HG02852 (cell line): ENCODE results near the gene NRL.

Experiments
- ATAC-seq: cut with Tn5 transposase; IDR thresholded peaks from one replicate; pipeline ENCODE4 v1.9.1; 2021; ENCODE audit warnings: mild to moderate bottlenecking, moderate library complexity; ENCODE audit not compliant: unreplicated experiment

NRL gene

GRCh38 chr14:24114532-24115421 lies at the start of gene NRL, which contains the start of gene DCAF11:
Gene NRL, minus strand, starts transcription at chr14:24114949. Its CDS starts 32,101 bp downstream, at chr14:24082848.
Gene DCAF11, plus strand, starts transcription at chr14:24114777. Its CDS starts 818 bp downstream, at chr14:24115595.
- peak; percentile 84 for ATAC-seq

GRCh38 chr14:24162093-24162492 lies 47.3 kb upstream of the NRL start:
- ATAC-seq: no peak

GRCh38 chr14:24160850-24161804 lies 46.4 kb upstream of the NRL start, which contains the start of gene IRF9:
Gene IRF9, plus strand, starts transcription at chr14:24161265. Its CDS starts 880 bp downstream, at chr14:24162145.
- ATAC-seq: peak; percentile 79

GRCh38 chr14:24160499-24160849 lies 45.7 kb upstream of the NRL start:
- ATAC-seq: no peak

- ATAC-seq: no peak
Measured at GRCh38 chr14:24159777-24160498, 45.2 kb upstream of the NRL start.

- ATAC-seq: no peak
Measured at GRCh38 chr14:24157331-24157730, 42.6 kb upstream of the NRL start.

- ATAC-seq: no peak
Measured at GRCh38 chr14:24156840-24157239, 42.1 kb upstream of the NRL start.

DNA sequence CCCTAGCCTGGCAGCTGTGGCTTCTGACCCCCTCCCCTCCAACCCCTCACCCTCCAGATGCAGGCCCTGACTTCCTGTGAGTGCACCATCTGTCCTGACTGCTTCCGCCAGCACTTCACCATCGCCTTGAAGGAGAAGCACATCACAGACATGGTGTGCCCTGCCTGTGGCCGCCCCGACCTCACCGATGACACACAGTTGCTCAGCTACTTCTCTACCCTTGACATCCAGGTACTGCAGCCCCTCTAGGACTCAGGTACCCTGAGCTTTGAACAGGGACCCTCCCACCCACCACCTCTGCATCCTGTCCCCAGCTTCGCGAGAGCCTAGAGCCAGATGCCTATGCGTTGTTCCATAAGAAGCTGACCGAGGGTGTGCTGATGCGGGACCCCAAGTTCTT lies 40.4 kb upstream of the NRL start:
- no peak for ATAC-seq

GRCh38 chr14:24151404-24152080 lies 36.8 kb upstream of the NRL start:
- ATAC-seq: no peak

DNA sequence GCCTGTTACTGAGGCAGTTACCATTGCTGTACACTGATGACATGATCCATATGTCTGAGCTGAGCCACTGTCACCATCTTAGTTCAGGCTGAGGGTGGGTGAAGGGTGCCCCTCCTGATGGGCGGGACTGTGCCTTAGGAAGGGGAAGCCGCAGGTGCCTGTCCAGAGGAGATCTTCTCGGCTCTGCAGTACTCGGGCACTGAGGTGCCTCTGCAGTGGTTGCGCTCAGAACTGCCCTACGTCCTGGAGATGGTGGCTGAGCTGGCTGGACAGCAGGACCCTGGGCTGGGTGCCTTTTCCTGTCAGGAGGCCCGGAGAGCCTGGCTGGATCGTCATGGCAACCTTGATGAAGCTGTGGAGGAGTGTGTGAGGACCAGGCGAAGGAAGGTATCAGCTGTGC lies 36.2 kb upstream of the NRL start:
- ATAC-seq: no peak

DNA sequence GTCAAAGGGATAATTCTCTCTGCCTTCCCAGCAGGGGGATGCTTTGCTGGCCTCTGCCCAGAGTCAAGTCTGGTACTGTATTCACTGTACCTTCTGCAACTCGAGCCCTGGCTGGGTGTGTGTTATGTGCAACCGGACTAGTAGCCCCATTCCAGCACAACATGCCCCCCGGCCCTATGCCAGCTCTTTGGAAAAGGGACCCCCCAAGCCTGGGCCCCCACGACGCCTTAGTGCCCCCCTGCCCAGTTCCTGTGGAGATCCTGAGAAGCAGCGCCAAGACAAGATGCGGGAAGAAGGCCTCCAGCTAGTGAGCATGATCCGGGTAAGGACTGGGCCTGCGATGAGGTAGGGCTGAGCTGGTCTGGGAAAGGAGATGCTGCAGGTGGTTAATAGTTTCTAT lies 35.8 kb upstream of the NRL start:
- no peak for ATAC-seq

DNA sequence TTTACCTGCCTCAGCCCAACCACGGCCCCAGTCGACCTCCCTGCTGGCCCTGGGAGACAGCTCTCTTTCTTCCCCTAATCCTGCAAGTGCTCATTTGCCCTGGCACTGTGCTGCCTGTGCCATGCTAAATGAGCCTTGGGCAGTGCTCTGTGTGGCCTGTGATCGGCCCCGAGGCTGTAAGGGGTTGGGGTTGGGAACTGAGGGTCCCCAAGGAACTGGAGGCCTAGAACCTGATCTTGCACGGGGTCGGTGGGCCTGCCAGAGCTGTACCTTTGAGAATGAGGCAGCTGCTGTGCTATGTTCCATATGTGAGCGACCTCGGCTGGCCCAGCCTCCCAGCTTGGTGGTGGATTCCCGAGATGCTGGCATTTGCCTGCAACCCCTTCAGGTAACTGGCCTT lies 35.3 kb upstream of the NRL start:
- ATAC-seq: no peak

GRCh38 chr14:24149302-24149969 lies 34.7 kb upstream of the NRL start:
- no peak for ATAC-seq

DNA sequence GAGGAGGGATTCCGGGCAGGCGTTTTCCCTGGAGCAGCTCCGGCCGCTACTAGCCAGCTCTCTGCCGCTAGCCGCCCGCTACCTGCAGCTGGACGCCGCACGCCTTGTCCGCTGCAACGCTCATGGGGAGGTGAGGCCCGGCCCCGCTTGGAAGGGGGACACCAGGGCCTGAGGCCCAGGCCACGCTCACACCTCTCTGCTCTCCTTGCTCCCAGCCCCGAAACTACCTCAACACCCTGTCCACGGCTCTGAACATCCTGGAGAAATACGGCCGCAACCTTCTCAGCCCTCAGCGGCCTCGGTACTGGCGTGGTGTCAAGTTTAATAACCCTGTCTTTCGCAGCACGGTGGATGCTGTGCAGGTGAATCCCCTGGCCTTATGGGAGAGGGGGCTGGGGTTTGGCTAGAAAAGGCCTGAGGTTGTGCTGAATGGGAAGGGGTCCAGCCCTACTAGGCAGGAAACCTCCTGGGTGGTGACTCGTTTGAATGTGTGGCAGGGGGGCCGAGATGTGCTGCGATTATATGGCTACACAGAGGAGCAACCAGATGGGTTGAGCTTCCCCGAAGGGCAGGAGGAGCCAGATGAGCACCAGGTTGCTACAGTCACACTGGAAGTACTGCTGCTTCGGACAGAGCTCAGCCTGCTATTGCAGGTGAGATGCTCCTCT lies 33.1 kb upstream of the NRL start:
- ATAC-seq: no peak

DNA sequence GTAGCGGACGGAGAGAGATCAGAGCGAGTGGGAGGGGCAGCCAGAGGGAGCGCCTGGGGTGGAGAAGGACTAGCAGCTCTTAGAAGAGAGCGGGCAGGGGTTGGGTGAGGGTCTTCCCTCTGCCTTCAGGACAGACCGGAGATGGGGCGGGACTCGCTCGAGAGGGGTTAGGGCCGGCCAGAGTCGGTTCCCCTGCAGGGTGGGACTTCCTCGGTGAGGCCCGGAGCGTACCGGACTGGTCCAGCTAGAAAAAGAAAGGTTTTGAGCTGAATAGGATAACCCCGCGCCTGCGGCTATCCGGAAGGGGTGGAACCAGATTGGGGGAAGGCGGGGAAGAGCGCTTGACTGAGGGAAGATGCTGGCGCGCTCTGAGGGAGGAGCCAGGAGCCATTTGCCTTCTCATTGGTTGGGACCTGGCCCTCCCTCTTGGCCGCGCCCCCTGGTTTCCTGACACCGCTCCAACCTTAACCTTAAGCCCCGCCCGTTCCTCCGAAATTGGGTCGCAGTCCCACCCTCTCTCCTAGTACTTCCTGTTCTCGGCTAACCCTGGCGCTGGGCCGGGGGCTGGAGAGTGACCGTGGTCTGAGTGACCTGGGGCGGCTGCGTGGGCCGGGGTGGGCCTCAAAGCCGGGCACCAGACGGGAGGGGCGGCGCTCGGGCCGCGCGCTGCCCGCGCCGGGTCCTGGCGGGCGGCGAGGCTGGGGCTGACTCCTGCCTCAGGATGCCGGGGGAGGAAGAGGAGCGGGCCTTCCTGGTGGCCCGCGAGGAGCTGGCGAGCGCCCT lies 32.4 kb upstream of the NRL start, which contains the start of gene RNF31:
Gene RNF31 (plus strand): TSS at position 521 of the 783 bp plus-strand sequence. CDS start 201 bp downstream, at position 722.
- peak; percentile 80 for ATAC-seq

- peak; percentile 56 for ATAC-seq
Measured at GRCh38 chr14:24146453-24146977, 31.8 kb upstream of the NRL start, which contains the start of gene PSME2. Gene PSME2, minus strand, starts transcription at chr14:24146610. Its CDS starts 29 bp downstream, at chr14:24146581.

GRCh38 chr14:24145690-24146452 lies 31.1 kb upstream of the NRL start:
- ATAC-seq: no peak
